Erythroblast (primary cell): ENCODE data around the gene COL19A1.

Source experiments
- GATA1 ChIP-seq: IDR thresholded peaks from 2 replicates; pipeline ENCODE4 v1.6.1; 2011; ENCODE audit warnings: low read depth, mild to moderate bottlenecking, control low read depth, low read length, moderate library complexity
- POLR2A ChIP-seq: IDR thresholded peaks from 2 replicates; pipeline ENCODE4 v1.6.1; 2011; ENCODE audit warnings: mild to moderate bottlenecking, low read length

GRCh38 chr6:69878795-69879194 is 12.4 kb downstream of the COL19A1 start:
- TF ChIP-seq POLR2A, result no peak
- TF ChIP-seq GATA1, result no peak
